NCI-H82 treated with DMSO at 0.1 percent for 48 hours (cell line): Measurements from ENCODE around the gene NMUR1.

ENCODE experiments used
- DNase-seq: peaks from one replicate; lab custom pipeline; 2025; ENCODE audit not compliant: unreplicated experiment; lab: John Stamatoyannopoulos, UW

The NMUR1 gene

GRCh38 chr2:231488331-231488730, 41.9 kb downstream of the NMUR1 start:
- DNase-seq, result no peak

- DNase-seq, result no peak
Observed at GRCh38 chr2:231486851-231487596, 43.2 kb downstream of the NMUR1 start.

GRCh38 chr2:231483398-231484329, 46.6 kb downstream of the NMUR1 start:
- no peak for DNase-seq

GRCh38 chr2:231482806-231483391, 47.3 kb downstream of the NMUR1 start:
- DNase-seq, result no peak

GRCh38 chr2:231480781-231481180, 49.5 kb downstream of the NMUR1 start:
- no peak for DNase-seq

- no peak for DNase-seq
Observed at GRCh38 chr2:231479455-231479854, 50.8 kb downstream of the NMUR1 start.

GRCh38 chr2:231476920-231477319, 53.3 kb downstream of the NMUR1 start:
- DNase-seq, result no peak

- no peak for DNase-seq
Observed at GRCh38 chr2:231475965-231476364, 54.3 kb downstream of the NMUR1 start.
